Stimulated activated CD4-positive, alpha-beta T cell treated with anti-CD3 and anti-CD28 coated beads, TNF-alpha, amount 100 ng/mL, for 24 hours (primary cell): Measurements from ENCODE around the gene TCF19.

Experiments
- DNase-seq, 3 experiments: peaks; one replicate each; pipeline ENCODE4 v3.0.0-alpha.2; 2020; ENCODE audit warnings: low read depth in 3 of 3

The TCF19 gene

GRCh38 chr6:31128093-31128676 lies 30.2 kb upstream of the TCF19 start:
- peak; percentile 43 to 69 (median 65) for DNase-seq

- DNase-seq: no peak
These were observed 29.3 kb upstream of the TCF19 start for GRCh38 chr6:31129130-31129529.

- no peak for DNase-seq
These were observed 27.6 kb upstream of the TCF19 start for GRCh38 chr6:31130751-31131150.

GRCh38 chr6:31131595-31131994 lies 26.8 kb upstream of the TCF19 start:
- DNase-seq: no peak

DNA sequence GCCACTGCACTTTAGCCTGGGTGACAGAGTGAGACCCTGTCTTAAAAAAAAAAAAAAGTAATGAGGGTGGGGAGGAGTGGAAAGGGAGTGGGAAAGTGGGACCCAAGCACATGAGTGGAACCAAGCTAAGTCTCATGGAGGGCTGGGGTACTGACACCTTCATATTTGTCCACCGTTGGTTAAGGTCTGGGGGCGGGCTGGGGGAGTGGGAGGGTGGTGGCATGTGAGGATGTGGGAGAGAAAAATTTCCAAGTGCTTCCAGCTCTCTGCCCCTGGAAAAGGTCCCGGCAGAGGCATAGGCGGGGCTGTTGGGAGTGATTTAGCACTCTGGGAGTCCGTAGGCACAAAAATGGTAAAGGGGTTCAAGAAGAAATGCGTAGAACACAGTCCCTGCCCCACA lies 25.6 kb upstream of the TCF19 start:
- no peak for DNase-seq

DNA sequence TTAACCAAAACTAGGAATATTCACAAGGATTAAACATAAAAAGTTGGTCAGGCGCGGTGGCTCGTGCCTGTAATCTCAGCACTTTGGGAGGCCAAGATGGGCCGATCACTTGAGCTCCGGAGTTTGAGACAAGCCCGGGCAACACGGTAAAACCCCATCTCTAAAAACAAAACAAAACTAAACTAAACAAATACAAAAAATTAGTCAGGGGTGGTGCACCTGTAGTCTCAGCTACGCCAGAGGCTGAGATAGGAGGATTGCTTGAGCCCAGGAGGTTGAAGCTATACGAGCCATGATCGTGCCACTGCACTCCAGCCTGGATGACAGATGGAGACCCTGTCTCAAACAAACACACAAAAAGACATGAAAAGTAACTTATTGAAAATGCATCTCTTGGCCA lies 22.7 kb upstream of the TCF19 start:
- DNase-seq: no peak

DNA sequence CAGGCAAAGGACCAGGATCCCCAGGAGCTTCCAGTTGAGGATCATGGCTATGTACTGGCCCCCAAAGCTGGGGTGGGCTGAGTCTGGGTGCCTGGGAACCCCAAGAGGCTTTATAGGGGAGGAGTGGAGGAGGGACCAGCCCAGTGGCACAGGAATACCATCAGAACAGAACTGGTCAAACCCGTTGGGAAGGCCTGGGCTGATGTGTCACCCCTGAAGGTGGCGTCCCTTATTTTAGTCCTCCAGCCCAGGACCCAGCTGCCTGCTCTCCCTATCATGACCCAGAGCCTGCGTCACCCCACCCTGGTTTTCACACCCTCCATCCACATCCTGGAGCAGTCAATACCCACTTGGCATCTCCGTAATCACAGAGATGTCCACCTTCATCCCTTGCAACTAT lies 19.4 kb upstream of the TCF19 start, which contains the start of gene PSORS1C2:
PSORS1C2 (minus strand) TSS at position 85 of the 400 bp plus-strand sequence; CDS start at position 45, 40 bp downstream.
- DNase-seq: no peak

GRCh38 chr6:31139599-31139998 lies 18.8 kb upstream of the TCF19 start:
- DNase-seq: no peak

DNA sequence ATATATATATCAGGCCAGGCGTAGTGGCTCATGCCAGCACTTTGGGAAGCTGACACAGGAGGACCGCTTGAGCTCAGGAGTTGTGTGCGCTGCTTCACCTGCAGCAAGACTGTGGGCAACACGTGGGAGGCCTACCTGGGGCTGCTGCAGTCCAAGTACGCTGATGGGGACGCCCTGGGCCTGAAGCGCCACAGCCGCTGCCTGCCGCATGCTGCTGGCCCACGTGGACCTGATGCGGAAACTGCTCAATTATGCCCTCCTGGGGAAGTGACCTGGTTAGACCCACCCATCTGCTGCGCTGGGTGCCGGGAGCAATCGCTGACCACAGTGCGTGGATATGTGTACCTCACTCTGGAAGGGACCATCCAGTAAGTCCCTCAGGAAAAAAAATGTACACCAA lies 17.7 kb upstream of the TCF19 start:
- DNase-seq: no peak

DNA sequence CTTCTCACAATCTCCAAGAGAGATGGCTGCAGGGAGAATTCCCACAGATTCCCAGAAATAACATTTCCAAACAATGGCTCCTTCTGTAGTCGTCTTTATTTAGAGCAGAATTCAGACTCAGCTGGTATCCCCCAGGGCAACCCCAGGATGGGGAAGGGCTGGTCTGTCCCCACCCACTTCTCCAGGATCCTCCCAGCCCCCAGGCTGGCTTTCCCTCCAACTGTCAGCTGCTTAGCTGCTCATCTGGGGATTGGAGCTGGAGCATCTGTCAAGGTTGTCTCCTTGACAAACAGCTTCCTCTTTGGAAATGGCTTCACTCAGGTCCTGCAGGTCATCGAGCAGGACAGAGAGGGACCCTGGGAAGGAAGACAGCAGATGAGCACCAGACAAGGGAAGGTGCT lies 16.0 kb upstream of the TCF19 start:
- DNase-seq: no peak

DNA sequence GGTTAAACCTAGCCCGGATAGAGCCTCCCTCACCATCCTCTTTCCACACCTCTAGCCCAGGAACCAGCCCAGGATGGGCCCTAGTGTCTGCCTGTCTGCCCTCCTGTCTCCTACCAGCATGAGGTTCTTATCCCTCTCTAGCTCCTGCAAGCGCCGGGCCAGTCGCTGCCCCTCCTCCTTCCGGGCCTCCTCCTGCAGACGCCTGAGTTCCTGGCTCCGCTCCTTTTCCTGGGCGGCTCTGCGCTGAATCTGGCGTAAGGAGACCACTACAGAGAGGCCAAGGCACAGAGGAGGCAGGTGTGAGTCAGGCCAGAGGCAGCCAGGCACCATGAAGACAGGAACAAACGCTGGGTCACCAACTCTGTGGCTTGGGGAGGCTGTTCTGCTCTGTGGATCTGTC lies 15.2 kb upstream of the TCF19 start:
- no peak for DNase-seq

- no peak for DNase-seq
These were observed 14.0 kb upstream of the TCF19 start for GRCh38 chr6:31144296-31144969.

GRCh38 chr6:31144970-31145340 lies 13.4 kb upstream of the TCF19 start:
- no peak for DNase-seq

DNA sequence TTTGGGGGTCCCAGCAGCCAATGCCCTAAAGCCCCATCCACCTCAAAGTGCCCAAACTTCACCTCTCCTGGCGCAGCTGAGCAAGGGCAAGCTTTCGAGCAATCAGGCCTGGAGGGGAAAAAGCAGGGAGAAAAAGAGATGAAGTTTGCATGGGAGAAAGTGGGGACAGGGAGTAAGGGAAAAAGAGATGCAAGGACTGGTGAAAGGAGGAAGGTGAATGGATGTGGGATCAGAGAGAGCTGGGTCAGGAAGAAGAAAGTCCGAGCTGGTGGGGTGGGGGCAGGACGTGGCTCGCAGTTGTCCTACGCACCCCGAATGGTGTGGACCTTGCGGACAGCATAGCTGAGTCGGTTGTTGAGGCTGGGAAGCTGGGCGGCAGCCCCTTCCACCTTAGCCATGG lies 13.0 kb upstream of the TCF19 start:
- no peak for DNase-seq

- no peak for DNase-seq
These were observed 8.5 kb upstream of the TCF19 start for GRCh38 chr6:31149827-31150447.

GRCh38 chr6:31152781-31153180 lies 5.6 kb upstream of the TCF19 start:
- DNase-seq: no peak

DNA sequence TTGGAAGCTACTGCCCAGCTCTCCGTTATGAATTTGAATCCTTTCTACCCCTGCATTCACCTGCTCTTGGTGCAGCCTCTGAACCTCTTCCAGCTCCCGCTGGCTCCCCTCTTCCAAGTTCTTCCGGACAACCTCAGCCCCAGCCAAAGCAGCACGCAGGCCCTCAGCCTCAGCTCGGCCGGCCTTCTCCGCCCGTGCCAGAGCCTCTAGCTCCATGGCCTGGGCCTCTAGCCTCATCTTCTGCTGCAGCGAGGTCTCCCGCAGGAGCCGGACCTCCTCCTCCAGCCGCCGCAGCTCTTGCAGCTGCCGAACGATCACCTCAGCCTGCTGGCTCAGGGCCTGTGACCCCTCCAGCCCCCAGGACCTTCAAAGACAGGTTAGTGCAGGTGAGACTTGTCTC lies 4.0 kb upstream of the TCF19 start:
- DNase-seq: no peak

GRCh38 chr6:31156641-31157040 lies 1.7 kb upstream of the TCF19 start:
- no peak for DNase-seq

DNA sequence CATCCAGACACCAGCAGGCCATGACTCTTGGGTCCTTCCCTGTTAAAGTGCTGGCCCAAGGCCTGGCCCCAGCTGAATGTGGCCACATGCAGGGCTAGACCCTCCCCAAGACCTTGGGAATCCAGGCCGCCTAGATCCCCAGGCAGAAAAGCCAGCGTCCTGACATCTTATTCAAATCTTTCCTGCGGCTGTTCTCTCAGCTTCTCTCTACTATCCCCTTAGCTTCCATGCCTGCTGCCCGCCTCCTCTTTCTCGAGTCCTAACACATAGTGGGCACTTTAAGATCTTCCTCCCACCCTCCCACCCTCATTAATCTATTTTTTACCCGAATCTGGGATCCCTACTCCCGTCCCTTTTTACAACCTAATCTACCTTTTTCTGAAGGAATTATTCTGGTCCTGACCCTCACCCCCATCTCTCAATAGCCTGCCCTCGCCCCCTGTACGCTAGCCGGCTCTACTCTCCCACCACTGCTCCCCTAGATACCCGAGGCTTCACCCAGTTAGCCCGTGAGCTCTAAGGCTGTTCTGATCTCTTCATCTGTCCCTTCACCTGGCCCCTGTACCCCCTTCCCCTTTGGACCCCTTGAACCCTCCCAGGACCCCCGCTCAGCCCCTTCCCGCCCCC lies 763 bp upstream of the TCF19 start, which contains the start of gene CCHCR1:
CCHCR1 (minus strand) TSS at position 290 of the 627 bp plus-strand sequence; CDS start at position 88, 202 bp downstream.
- DNase-seq: no peak

DNA sequence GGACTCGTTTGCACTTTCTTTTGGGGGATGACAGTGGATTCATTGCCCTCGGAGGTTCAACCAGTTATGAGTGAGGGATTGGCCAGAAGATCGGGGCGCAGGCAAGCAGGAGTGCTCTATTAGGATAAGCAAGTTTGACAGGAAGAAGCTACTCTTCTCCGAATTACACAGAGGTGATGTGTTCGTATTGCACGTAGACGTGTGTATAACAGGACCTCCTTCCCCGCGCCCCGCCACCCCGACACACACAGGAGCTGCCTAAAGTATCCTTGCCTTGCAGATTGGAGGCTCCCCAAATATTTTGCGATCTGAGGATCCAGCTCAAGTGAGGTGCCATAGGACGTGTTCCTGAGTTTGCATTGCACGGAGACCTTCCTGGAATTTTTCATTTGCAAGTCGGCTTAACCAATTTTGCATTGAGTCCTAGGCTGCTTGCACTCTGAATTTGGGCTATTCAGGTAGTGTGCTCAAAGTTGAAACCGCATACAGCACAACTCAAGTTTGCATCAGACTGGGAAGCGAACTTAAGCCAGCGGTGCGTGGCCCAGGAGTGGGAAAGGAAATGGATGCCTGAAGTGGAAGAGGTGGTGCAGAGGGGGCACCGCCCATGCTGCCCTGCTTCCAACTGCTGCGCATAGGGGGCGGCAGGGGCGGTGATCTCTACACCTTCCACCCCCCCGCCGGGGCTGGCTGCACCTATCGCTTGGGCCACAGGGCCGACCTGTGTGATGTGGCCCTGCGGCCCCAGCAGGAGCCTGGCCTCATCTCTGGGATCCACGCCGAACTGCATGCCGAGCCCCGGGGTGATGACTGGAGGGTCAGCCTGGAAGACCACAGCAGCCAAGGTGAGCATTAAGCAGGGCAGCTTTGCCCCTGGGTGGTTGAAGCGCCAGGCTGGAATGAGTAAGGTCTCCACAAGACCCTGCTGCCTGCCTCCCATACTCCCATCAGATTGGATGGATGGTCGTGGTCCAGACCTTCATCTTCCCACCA lies 770 bp downstream of the TCF19 start:
- DNase-seq: peak in 1 of 3 experiments; percentile 14
